PC-9 (cell line): Measurements from ENCODE around the gene CTXND2. TPM values are rescaled to one million over a fixed set of nuclear protein-coding genes. Genes with fewer than 3 reads are reported as not detected.

Experiments
- BruUV-seq: library from RNA; stranded (reverse); fragments of 400-500 nt; replicated peaks from 2 replicates; lab custom pipeline; 2021; lab: Mats Ljungman, UMichigan
- CTCF ChIA-PET: fragments of 300-600 bp; sonication (Branson Sonifier 250); formaldehyde crosslinking; loops from one replicate; lab custom pipeline; 2022; ENCODE audit warnings: antibody characterized with exemption; lab: Charles Lee
- POLR2A ChIA-PET: fragments of 300-600 bp; sonication (Branson Sonifier 250); formaldehyde crosslinking; loops from one replicate; lab custom pipeline; 2022; ENCODE audit warnings: antibody characterized with exemption; ENCODE audit not compliant: unreplicated experiment; lab: Charles Lee
- DNase-seq, 2 experiments: peaks; one replicate each; pipeline versions ENCODE4 v3.0.0 to v3.0.0-alpha.2; 2015 to 2022; ENCODE audit warnings: mixed read lengths in 1 of 2
- H2AFZ ChIP-seq: fragments of 200-600 bp; sonication (generic); 2 replicates; pipeline ENCODE4 v1.8.1; 2017; ENCODE audit warnings: antibody characterized with exemption
- H3F3A ChIP-seq: fragments of 200-600 bp; sonication (generic); 2 replicates; pipeline ENCODE4 v1.8.1; 2017; ENCODE audit warnings: antibody characterized with exemption, mild to moderate bottlenecking, low read depth; ENCODE audit not compliant: insufficient read depth
- H3K27ac ChIP-seq: fragments of 200-600 bp; sonication (generic); 2 replicates; pipeline ENCODE4 v1.6.1; 2016; ENCODE audit warnings: mixed run types
- H3K27me3 ChIP-seq: fragments of 200-600 bp; sonication (generic); 2 replicates; pipeline ENCODE4 v1.6.1; 2016; ENCODE audit warnings: low read depth, mixed run types; ENCODE audit not compliant: insufficient read depth
- H3K36me3 ChIP-seq: fragments of 200-600 bp; sonication (generic); 2 replicates; pipeline ENCODE4 v1.6.1; 2016; ENCODE audit warnings: low read depth, mixed run types
- H3K4me1 ChIP-seq: fragments of 200-600 bp; sonication (generic); replicated peaks from 2 replicates; pipeline ENCODE4 v1.6.1; 2016; ENCODE audit warnings: mixed run types; ENCODE audit not compliant: insufficient read depth
- H3K4me2 ChIP-seq: fragments of 200-600 bp; sonication (generic); 2 replicates; pipeline ENCODE4 v1.6.1; 2017; ENCODE audit warnings: mixed run types
- H3K4me3 ChIP-seq: fragments of 200-600 bp; sonication (generic); 2 replicates; pipeline ENCODE4 v1.6.1; 2016; ENCODE audit warnings: mixed run types
- H3K79me2 ChIP-seq: fragments of 200-600 bp; sonication (generic); 2 replicates; pipeline ENCODE4 v1.6.1; 2017; ENCODE audit warnings: low read depth, mixed run types
- H3K9me2 ChIP-seq: fragments of 200-600 bp; sonication (generic); 2 replicates; pipeline ENCODE4 v1.8.1; 2017; ENCODE audit warnings: mild to moderate bottlenecking; ENCODE audit not compliant: insufficient read depth
- H3K9me3 ChIP-seq: fragments of 200-600 bp; sonication (generic); 2 replicates; pipeline ENCODE4 v1.8.1; 2016; ENCODE audit warnings: low read depth; ENCODE audit not compliant: insufficient read depth
- H4K20me1 ChIP-seq: fragments of 200-600 bp; sonication (generic); 2 replicates; pipeline ENCODE4 v1.8.1; 2017; ENCODE audit not compliant: insufficient read depth
- CTCF ChIP-seq: fragments of 200-600 bp; sonication (generic); conservative IDR thresholded peaks from 2 replicates; pipeline ENCODE4 v1.6.1; 2017; ENCODE audit warnings: mixed run types, antibody characterized with exemption, mild to moderate bottlenecking, moderate library complexity
- EZH2 ChIP-seq: fragments of 200-600 bp; sonication (generic); IDR thresholded peaks from 2 replicates; pipeline ENCODE4 v1.8.0; 2017; ENCODE audit warnings: antibody characterized with exemption, low read depth
- intact Hi-C: fragments of 100-400 bp; cut with micrococcal nuclease; formaldehyde crosslinking; loops from one replicate; pipeline ENCODE4 v1.10.0; 2022; ENCODE audit not compliant: unreplicated experiment
- total RNA-seq: library from RNA; stranded (reverse); gene quantifications from 2 replicates; pipeline ENCODE4 v1.2.3, GENCODE V29; 2021

Gene CTXND2
- total RNA-seq, 1 experiment from 2014 or later = not detected

- Histone ChIP-seq H3K4me1 (no peaks in the 10 kb centered on the region), H3K9me3 (no peaks in the 10 kb centered on the region), H3K9me2 (no peaks in the 10 kb centered on the region), H3K27ac (no peak overlapping the region), H3K36me3 (peaks cover 32% of the 10 kb centered on the region), H3F3A (peaks cover 26% of the 10 kb centered on the region), H3K4me3 (no peak overlapping the region), H3K27me3 (no peaks in the 10 kb centered on the region), H4K20me1 (no peaks in the 10 kb centered on the region), H3K4me2 (no peak overlapping the region), H2AFZ (no peak overlapping the region), H3K79me2 (no peaks in the 10 kb centered on the region)
- no TSS peak for BruUV-seq
- TF ChIP-seq CTCF (no peak), EZH2 (no peak)
- intact Hi-C loops = no loop called here
- POLR2A ChIA-PET = interaction anchor here (0.6 kb wide), 1 partner anchor 13 kb away, joined by 3 read pairs; no protein-coding TSS in a partner anchor
- CTCF ChIA-PET = interaction anchor here (0.6 kb wide), 1 partner anchor 678 kb away, joined by 3 read pairs; the partner anchor contains the start of gene CIART
- no peak for DNase-seq
Observed at GRCh38 chr1:150960646-150961045, 73.7 kb downstream of the CTXND2 start.

- Histone ChIP-seq H4K20me1 (no peaks in the 10 kb centered on the region), H3K4me3 (no peak overlapping the region), H3K27ac (no peak overlapping the region), H3K9me3 (no peaks in the 10 kb centered on the region), H2AFZ (no peak overlapping the region), H3F3A (peaks cover 27% of the 10 kb centered on the region), H3K4me2 (no peak overlapping the region), H3K9me2 (no peaks in the 10 kb centered on the region), H3K36me3 (peaks cover 34% of the 10 kb centered on the region), H3K4me1 (no peaks in the 10 kb centered on the region), H3K27me3 (no peaks in the 10 kb centered on the region), H3K79me2 (no peaks in the 10 kb centered on the region)
- intact Hi-C loops = no loop called here
- no peak for DNase-seq
- CTCF ChIA-PET = no interaction called here
- no TSS peak for BruUV-seq
- no peak for TF ChIP-seq EZH2
- TF ChIP-seq CTCF = no peak
- POLR2A ChIA-PET = no interaction called here
Observed at GRCh38 chr1:150961756-150962155, 74.8 kb downstream of the CTXND2 start.

Other genes with a start within 250 kb of the CTXND2 start
- gene GOLPH3L, start 190.0 kb upstream of the CTXND2 start, total RNA-seq = 36.5 and 52.7 TPM in 2 replicates
- not detected in 2 replicates for gene HORMAD1, start 166.2 kb upstream of the CTXND2 start, total RNA-seq
- 6.3 and 7.2 TPM in 2 replicates for gene CTSS, start 121.4 kb upstream of the CTXND2 start, total RNA-seq
- 4.7 and 4.9 TPM in 2 replicates for gene CTSK, start 78.9 kb upstream of the CTXND2 start, total RNA-seq
- 30.3 and 35.1 TPM in 2 replicates for gene ARNT, start 10.5 kb upstream of the CTXND2 start, total RNA-seq
- gene SETDB1, start 39.2 kb downstream of the CTXND2 start, total RNA-seq = 45.6 and 51.1 TPM in 2 replicates
- 113 TPM in 2 replicates for gene CERS2, start 87.7 kb downstream of the CTXND2 start, total RNA-seq
- 10.6 and 12.9 TPM in 2 replicates for gene ANXA9, start 95.2 kb downstream of the CTXND2 start, total RNA-seq
- 15.6 and 17.6 TPM in 2 replicates for gene MINDY1, start 119.8 kb downstream of the CTXND2 start, total RNA-seq
- gene PRUNE1, start 121.3 kb downstream of the CTXND2 start, total RNA-seq = 26.6 and 30.7 TPM in 2 replicates
- 3.0 and 3.6 TPM in 2 replicates for gene BNIPL, start 149.4 kb downstream of the CTXND2 start, total RNA-seq
- 1.8 and 2.3 TPM in 2 replicates for gene C1orf56, start 160.6 kb downstream of the CTXND2 start, total RNA-seq
- 59.4 and 62.8 TPM in 2 replicates for gene CDC42SE1, start 172.5 kb downstream of the CTXND2 start, total RNA-seq
- gene MLLT11, start 173.3 kb downstream of the CTXND2 start, total RNA-seq = 15.0 and 23.3 TPM in 2 replicates
- gene GABPB2, start 183.6 kb downstream of the CTXND2 start, total RNA-seq = 6.4 and 6.6 TPM in 2 replicates